ENCODE results near the gene PTRH1. TPM values are rescaled to one million over a fixed set of nuclear protein-coding genes. Genes with fewer than 3 reads are reported as not detected.

Gene PTRH1
- total RNA-seq, 1 donor from 2014 or later = 8.4 TPM

- DNase-seq (ENCODE audit: low spot score) = no peak
Observed at GRCh38 chr9:127720031-127720864, 4.8 kb upstream of the PTRH1 start.

GRCh38 chr9:127717766-127718165 is 2.3 kb upstream of the PTRH1 start:
- DNase-seq (ENCODE audit: low spot score) = no peak

- DNase-seq (ENCODE audit: low spot score) = no peak
Observed at GRCh38 chr9:127716412-127716811, 949 bp upstream of the PTRH1 start.

- DNase-seq (ENCODE audit: low spot score) = no peak
Observed at GRCh38 chr9:127714951-127715469, 453 bp downstream of the PTRH1 start.

GRCh38 chr9:127714020-127714750 is 1.3 kb downstream of the PTRH1 start:
- no peak for DNase-seq (ENCODE audit: low spot score)

- no peak for DNase-seq (ENCODE audit: low spot score)
Observed at GRCh38 chr9:127712867-127713266, 2.6 kb downstream of the PTRH1 start.

GRCh38 chr9:127712371-127712770 is 3.1 kb downstream of the PTRH1 start:
- DNase-seq (ENCODE audit: low spot score) = no peak

- no peak for DNase-seq (ENCODE audit: low spot score)
Observed at GRCh38 chr9:127711831-127712274, 3.6 kb downstream of the PTRH1 start.

- no peak for DNase-seq (ENCODE audit: low spot score)
Observed at GRCh38 chr9:127711226-127711701, 4.2 kb downstream of the PTRH1 start.

GRCh38 chr9:127710204-127710783 is 5.2 kb downstream of the PTRH1 start:
- DNase-seq (ENCODE audit: low spot score) = no peak

GRCh38 chr9:127708952-127709587 is 6.4 kb downstream of the PTRH1 start:
- no peak for DNase-seq (ENCODE audit: low spot score)

- DNase-seq (ENCODE audit: low spot score) = no peak
Observed at GRCh38 chr9:127707766-127708165, 7.7 kb downstream of the PTRH1 start.

- DNase-seq (ENCODE audit: low spot score) = no peak
Observed at GRCh38 chr9:127706836-127707241, 8.6 kb downstream of the PTRH1 start, which contains the start of gene CFAP157. CFAP157 (plus strand) TSS chr9:127706988; CDS start chr9:127707032, 44 bp downstream.

GRCh38 chr9:127705577-127706379 is 9.7 kb downstream of the PTRH1 start:
- DNase-seq (ENCODE audit: low spot score) = no peak

- DNase-seq (ENCODE audit: low spot score) = no peak
Observed at GRCh38 chr9:127703289-127703946, 12.0 kb downstream of the PTRH1 start.

GRCh38 chr9:127700594-127701255 is 14.7 kb downstream of the PTRH1 start:
- DNase-seq (ENCODE audit: low spot score) = no peak

GRCh38 chr9:127700140-127700539 is 15.3 kb downstream of the PTRH1 start:
- DNase-seq (ENCODE audit: low spot score) = no peak

- peak; percentile 99 for DNase-seq (ENCODE audit: low spot score)
Observed at GRCh38 chr9:127698985-127699670, 16.3 kb downstream of the PTRH1 start.

- no peak for DNase-seq (ENCODE audit: low spot score)
Observed at GRCh38 chr9:127698386-127698785, 17.1 kb downstream of the PTRH1 start.
